Pons (tissue), 1 donor: ENCODE data around the gene HIVEP3.

Experiments used
- DNase-seq: peaks from one replicate; pipeline ENCODE4 v3.0.0-alpha.2; 2016; ENCODE audit warnings: low spot score

HIVEP3 gene

DNA sequence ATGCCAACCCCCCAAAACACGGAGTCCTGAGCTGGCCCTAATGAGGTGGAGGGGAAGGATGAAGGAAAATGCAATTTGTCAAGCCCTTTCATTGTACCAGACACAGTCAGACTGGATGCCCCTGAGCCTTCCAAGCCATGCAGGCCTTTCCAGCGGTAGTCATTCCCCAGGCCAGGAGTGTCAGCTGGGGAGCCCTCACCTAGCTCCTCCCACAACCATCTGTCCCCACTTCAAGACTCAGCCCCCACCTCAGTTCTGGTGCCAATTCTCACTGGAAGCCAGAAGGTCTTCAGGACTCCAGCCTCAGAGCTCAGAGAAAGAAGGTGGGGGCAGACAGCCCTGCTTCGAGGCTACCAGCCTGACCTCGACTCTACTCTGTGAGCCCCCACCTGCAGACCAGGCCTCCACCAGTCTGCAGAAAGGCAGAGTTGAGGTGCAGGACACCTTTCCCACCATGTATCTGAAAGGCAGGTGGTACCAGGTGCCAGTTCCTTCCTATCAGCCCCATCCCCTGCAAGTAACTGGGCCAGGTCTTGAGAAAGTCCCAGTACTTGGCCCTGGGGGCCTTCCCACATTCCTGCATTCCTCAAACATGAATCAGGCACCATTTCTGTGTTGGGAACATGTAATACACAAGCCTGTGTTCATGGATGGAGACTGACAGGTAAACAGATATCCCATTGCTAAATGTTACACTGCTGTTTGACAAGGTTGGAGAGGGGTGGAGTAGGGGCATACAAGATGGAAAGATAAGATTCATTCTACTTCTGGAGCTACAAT, 253.7 kb downstream of the HIVEP3 start:
- DNase-seq, result no peak

DNA sequence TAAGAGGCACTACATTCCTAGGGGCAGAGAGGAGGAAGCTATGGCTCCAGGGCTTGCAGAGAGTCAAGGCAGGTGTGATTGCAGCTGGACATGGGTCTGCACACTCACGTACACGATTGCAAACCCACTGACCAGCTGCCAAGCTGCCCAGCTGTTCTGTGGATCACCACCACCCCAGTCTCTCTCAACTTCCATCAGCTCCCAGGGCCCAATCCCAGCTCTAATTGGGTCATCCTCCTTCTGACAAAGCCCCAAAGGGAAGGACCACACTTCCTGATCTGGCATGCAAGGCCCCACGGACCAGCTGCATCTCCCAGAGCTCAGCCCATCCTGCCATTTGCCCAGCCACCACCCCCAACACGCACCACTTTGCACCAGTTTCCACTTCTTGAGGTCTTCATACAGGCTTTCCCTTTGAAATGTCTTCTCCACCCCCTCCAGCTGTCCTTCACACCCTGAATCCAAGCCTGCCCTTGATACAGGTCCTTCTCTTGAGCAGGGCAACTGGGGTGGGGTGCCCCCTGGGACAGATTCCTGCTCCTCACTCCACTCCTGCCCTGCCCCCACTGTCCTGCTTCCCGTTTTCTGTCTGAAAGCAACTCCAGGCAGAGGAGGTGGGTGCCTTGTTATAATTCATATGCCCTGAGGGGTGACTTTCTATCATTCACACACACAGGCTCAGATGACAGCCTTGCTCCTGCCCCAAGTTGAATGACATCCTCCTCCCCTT, 254.9 kb downstream of the HIVEP3 start:
- DNase-seq, result no peak

DNA sequence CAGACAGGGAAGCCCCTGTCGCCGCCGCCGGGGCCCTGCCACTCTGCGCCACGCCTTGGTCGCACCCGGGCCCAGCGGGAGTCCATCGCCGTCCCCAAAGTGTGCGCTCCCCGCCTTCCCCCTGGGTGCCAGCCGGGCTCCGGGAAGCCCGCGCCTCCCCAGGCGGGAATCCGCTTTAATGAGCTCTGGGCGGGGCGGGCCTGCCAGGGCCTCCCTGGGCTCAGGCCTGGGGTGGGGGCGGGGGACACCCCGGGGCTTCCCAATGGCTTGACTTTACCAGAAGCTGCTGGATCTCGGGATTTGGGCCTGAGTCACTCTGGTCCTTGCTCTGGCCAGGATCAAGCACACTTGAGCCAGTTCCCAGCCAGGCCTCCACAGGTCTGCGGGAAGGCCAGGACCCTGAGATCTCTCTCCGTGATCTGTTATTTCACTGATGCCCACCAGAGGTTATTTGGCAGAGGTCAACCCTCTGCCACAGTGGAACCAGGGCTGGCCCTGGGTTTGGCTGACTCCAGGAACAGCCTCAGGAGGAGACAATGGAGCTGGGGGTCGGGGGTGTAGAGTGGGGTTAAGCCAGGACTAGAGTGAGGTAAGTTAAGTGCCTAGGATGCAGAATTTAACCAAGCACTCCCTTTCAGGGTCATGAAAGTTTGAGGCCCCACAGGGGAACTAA, 255.8 kb downstream of the HIVEP3 start:
- peak; percentile 33 for DNase-seq

DNA sequence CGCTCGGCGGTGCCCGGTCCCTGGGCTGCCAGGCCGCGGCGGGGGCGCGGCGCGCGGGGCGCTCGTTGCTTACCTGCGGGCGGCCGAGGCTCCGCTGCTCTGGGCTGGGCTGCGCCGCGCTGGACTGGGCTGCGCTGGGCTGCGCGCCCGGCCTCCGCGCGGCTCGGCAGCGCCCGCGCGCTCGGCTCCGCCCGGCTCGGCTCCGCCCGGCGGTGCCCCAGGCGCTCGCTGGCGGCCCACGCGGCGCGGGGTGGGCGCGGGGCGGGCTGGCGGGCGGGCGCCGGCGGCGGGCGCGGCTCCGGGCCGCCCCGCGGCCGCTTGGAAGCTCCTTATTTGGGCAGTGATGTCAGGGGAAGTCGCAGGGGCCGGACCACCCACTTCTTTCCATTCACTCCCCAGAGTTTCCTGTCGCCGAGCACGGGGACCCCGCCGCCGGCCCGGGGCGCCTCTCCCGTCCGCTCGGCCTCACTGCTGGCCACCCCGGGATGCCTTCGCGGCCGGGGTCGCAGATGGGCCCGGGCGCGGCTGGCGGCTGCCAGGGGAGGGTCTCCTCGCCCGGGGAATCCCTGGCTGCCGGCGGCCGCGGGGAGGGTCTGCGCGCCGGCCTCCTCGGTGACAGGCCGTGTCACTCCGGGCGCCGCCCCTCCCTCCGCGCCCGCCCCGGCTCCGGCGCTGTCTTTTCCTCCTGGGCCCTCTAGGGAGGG, 256.5 kb downstream of the HIVEP3 start:
- DNase-seq, result peak; percentile 67

DNA sequence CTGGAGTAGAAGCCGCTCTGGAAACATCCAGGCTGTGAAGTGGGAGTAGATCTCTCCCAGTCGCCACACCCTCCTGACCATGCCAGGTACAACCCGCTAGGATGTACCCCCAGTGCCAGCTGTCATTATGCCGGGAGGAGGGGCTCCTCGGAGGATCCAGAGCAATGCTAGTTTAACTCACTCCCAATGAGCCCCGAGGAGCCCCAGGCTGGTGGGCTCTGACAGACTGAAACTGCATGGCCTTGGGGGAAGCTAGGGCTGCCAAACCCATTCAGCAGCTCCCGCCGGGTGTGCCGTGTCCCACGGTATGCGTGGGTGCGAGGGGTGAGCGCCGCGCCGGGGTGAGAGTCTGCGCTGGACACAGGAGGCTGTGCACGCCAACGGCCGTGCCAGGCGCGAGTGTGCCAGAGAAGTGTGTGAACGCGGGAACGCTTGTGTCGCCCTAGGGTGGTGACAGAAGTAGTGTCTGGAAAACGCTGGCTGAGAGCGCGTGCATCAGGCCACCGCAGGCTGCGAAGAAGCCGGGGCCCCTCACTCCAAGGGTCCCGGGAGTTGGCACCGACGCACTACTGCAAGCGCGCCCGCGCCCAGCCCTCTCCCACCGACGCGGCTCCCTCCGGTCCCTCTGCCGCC, 257.2 kb downstream of the HIVEP3 start:
- DNase-seq, result no peak

DNA sequence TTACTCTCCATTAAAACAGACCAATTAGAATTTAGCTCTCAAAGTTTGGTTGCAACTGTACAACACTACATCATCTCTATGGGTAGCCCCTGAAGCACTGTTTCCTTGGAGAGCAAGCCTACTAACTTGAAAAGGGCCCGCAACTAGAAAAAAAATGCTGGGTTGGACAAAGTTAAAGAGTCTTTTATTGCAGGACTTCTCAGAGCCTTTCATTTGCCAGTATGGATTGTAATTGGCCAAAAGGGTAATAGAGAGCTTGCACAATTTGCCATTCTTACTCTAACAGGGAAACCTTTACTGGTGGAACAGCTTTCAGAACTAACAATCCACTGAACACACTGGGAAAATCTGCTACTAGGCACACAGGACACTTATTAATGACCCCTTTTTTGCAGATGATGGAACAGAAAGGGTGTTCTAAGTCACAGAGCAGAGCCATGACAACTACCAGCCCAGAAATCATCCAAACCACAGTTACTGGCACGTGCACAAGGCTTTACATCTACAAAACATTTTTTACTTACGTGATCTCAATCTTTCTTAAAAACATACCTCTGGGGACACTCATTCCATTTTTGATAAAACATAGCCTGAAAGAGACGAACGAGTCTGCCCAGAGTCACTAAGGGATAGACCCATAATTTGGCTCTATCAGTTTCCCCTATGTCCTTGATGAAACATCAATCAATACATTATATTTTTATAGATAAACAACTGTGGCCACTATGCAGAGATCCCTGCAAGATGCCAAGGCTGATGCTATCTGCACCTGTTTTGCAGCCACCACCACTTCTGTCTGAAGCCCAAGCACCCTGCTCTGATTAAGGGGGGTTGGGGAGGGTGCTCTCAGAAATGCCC, 257.9 kb downstream of the HIVEP3 start:
- no peak for DNase-seq

DNA sequence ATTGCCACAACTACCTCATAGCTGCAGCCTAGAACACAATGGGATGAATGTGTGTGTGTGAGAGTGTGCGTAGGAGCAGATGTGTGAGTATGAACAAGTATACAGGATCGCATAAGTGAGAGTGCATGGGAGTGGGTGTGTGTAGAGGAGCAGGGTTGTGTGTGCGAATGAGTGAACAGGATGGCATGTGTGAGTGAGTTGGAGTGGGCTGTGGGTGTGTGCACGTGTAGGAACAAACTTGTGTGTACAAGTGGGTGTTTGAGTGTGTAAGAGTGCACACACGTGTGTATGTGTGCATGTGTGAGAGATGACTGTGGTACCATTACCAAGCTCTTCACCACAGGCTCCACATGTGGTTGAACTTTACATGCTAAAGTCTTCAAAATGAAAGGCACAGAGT, 258.8 kb downstream of the HIVEP3 start:
- no peak for DNase-seq

DNA sequence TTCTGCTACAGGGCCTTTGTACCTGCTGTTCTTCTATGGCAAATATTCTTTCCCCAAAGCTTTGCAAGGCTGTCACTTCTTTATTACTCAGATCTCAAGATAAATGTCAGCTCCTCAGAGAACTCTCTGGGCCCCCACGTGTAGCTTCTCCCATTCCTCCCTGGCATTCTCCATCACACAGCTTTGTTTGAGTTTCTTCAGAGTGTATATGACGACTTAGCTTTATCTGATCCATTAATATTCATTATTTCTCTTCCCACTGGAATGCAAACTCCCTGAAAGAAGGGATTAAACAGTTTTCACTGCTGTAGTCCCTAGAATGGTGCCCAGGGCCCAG, 259.6 kb downstream of the HIVEP3 start:
- DNase-seq, result no peak

DNA sequence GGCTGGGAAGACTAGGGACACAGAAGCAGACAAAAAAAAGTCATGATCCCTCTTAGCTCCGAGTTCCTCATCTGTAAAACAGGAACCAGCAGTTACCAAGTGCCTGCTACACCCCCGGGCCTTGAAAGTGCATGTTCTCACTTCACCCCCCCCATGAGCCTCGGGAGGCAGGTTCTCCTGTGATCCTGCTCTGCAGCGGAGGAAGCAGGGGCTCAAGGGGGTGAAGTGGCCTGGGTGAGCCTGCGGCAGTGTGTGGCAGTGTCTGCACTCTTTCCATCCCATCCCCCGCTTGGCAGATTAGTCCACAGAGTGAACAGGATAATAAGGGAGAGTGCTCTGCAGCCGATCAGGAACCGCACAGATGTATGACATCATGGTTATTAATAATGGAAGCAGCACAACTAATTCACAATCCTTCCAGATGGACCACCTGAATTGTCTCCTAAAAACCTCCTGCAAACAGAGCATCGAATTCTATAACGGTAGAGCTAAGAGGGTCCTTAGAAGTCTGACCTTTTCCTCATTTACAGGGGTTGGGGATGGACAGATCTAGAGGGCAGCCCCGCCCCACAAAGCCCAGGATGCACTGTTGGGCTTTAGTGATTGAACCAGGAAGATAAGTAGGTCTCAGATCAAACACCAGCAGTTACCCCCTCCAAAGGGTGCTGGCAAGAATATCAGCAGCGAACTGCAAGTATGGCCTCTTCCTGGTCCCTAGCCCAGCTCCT, 260.1 kb downstream of the HIVEP3 start:
- peak; percentile 67 for DNase-seq

DNA sequence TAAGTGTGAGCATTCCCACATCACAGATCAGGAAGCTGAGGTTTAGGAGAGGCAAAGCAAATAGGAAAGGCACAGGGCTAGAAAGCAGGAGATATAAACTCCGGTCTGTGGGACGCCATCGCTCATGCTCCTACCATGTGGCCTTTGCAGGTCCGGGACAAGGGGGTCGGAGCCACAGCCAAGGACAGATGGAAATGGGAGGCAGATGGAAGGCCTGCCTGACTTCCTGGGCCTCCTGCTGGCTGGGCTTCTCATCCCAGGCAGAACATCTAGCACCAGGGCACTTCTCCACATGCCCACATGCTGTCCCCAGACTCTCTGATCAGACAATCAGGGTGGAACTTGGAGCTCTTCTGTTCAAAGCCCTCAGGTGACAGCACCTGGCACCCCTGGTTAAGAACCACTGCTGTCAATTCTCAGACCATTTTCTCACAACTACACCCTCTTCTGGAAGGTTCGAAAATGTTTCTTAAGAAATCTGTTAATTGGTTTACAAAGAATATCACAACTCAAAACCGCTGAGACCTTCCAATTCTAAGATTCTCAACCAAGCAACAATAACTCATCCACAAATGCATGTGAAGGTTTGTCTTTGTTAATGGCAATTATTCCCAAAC, 260.9 kb downstream of the HIVEP3 start:
- DNase-seq, result no peak

DNA sequence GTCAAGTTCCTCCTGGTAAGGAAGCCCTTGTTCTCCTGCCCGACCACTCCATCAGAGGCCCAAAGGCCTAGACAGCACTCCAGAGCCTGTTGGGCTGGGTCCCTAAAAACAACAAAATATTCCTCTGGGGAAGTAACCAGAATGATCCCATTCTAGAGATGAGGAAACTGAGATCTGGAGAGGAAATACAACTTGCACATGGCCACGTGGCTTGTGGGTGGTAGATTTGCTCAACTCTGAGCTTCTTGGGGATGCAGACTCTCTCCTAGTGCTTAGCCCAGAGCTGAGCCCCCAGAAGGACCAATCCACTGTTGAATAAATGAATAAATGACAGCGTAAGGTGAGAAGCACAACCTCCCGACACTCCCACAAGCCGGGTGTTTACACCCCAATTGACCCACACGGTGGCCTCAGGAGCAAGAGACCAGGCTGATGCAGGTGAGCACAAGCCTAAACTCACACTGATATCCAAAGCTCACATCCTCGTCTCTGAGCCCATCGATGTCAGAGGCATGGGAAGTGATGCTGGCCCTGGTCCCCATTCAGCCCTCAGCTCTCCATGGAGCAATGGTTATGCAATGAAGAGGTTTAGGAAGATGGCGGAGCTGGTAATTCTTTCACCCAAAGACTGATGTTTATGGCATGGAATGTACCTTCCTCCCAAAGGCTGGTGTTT, 261.8 kb downstream of the HIVEP3 start:
- DNase-seq, result no peak

DNA sequence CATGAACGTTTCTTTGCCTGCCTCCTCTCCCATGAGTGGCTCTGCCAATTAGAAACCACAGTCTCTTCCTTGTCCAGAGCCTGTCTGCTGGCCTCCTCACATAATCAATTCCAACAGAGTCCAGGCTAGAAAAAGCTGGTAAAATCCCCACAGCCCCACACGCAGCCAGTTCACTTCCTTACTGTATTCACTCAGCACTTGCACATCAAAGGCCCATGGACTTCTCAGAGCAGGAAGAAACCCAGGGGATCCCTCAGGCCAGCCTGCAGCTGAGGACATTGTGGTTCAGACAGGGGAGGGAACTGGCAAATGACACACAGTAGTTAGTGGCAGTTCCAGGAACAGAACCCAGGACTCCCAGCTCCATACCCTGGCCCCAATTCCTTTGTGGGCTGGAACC, 262.7 kb downstream of the HIVEP3 start:
- DNase-seq, result peak; percentile 48

DNA sequence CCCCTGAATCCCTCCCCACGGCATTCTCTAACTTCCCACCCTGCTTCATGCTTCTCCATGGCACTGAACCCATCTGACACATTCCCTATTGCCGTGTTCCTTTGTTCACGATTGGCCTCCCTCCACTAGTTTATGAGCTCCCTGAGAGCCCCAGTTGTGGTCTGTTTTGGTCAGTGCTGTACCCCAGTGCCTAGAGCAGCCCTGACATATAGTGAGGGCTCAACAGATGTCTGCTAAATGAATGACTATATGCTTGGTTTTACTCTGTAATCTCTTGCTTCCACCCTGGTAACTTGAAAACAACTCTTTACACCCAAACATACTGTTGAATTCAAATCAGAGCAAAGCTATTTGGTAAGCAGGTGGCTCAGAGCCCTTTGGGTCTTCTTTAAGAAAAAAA, 263.1 kb downstream of the HIVEP3 start:
- DNase-seq, result no peak

DNA sequence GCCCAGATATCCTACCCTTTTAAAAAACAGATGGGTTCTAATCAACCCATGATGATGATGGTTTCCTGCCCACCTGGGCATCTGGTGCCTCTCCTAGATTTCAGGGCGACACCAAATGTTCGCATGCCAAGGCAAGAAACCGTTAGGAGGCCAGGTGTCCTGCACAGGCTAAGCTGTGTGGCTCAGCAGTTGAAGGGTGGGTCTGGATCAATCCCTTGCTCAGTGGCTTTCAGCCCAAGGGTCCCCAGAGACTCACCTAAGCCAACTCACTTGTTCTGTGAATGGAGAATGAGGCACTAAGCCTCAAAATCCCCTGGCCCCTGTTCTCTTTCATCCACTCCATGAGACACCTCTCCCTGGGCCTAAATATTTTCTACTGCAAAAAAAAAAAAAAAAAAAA, 265.1 kb downstream of the HIVEP3 start:
- DNase-seq, result no peak

DNA sequence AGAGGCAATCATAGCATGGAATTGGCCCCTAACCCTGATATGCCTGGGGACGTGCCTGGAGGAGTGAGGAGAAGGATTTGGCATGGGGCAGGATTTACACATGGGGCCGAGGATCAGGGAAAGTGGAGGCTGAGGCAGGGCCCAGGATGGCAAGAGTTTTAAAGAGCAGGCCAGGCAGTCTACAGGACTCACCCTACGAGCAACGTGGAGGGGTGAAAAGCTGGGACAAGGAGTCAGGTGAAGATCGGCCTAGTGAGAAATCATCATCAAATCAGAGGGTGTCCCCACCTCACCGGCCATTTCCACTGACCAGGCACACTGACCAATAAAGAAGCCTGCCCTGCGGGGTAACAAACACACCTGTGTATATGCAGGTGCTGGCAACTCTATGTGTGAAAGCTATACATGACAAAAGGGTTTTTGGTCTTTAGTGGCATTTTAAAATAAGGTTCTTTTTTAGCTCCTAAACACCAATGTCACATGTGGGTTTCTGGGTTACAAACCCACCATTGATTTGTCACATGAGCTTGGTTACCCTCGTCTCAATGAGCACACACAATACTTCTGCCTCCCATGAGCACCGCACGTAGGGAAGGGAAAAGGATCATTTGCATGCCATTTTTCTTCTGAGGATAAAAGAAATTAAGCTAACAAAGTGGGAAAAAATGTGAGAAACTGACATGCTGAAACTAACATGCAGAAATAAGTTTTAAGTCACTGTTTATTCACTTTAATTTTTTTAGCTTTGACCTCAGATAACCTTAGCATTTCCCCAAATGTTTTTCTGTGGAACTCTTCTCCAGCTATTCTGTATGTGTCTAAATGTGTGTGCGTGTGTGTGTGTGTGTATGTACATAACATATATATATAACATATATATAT, 266.1 kb downstream of the HIVEP3 start:
- no peak for DNase-seq

DNA sequence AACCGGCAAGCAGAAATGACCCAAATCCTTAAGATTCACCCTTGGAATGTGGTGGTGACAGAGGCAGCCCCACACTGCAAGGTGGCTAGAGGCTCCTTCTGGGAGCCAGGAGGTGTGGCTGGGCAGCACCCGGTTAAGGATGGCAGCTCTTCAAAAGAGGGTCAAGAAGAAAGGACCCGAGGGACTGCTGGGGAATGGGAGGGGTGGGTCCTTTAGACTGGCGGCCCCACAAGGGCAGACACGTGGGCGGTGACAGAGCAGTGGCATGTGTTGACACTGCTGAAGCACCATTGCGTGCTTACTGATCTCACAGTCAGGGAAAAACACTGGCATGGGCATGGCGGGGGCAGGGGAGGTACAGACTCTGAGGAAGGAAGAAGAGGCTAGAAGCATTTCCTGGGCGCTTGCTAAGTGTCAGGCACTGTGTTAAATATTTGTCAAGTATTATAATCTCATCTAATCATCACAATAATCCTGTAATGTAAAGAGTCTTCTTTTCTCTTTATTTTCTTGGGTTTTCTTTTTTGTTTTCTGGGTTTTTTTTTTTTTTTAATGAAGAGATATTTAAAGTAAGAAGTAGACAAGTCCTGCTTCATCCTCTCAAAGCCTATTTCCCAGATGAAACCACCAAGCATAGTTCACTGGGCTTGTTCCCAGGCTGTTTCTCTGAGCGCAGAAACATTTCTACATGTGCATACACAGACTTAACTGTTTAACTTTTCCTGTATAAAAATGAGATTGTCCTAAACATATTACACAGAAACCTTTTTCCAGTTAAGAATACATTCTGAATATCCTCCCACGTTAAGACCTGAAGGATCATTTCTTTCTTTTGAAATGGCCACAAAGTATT, 268.5 kb downstream of the HIVEP3 start:
- no peak for DNase-seq

DNA sequence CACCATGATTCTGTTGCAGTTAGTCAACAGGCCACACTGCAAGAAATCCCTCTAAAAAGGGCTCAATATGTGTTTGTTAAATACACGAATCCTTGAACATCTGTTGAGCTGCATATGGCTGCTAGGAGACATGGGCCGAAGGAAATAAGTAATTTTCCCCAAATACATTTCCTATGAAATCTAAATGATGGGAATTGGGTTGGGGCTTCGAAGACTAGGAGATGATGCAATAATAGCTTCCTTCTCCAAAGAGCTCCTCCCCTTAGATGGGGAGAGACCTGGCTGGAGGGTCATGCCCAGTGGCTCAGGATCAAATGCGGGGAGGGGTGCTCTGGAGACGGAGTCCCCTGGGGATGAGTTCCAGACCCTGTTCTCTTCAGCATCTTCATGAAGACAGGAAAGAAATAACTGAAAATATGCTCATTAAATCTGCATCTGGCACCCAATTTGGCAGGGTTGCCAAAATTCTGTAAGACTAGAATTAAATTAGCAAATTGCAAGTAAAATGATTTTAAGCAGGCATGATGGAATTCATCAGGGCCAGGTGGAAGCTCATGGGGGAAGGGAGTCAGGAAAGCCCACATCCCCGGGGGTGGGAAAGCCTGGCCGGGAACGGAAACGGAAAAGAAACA, 269.2 kb downstream of the HIVEP3 start:
- no peak for DNase-seq
